Sigmoid colon (tissue), 7 donors: ENCODE data around the gene DPCD. TPM values are rescaled to one million over a fixed set of nuclear protein-coding genes. Genes with fewer than 3 reads are reported as not detected.

ENCODE experiments used
- DNase-seq: peaks from one replicate; pipeline ENCODE4 v3.0.0-alpha.2; 2019
- H3K27ac ChIP-seq, 4 donors: fragments of 200-600 bp; sonication (generic); one replicate each; pipeline ENCODE4 v1.5.1; 2016 to 2019; ENCODE audit warnings: mild to moderate bottlenecking in 1 of 4
- H3K27me3 ChIP-seq, 3 donors: fragments of 200-600 bp; sonication (generic); one replicate each; pipeline ENCODE4 v1.5.1; 2019; ENCODE audit warnings: mild to moderate bottlenecking in 1 of 3
- H3K36me3 ChIP-seq, 4 donors: fragments of 200-600 bp; sonication (generic); one replicate each; pipeline ENCODE4 v1.5.1; 2016 to 2019
- H3K4me1 ChIP-seq, 4 donors: fragments of 200-600 bp; sonication (generic); one replicate each; pipeline ENCODE4 v1.5.1; 2017 to 2019
- H3K4me3 ChIP-seq, 4 donors: fragments of 200-600 bp; sonication (generic); one replicate each; pipeline ENCODE4 v1.5.1; 2017 to 2019; ENCODE audit warnings: mild to moderate bottlenecking in 2 of 4, moderate library complexity in 1 of 4
- H3K9me3 ChIP-seq, 4 donors: fragments of 200-600 bp in 3 of 4; sonication (generic) in 3 of 4; one replicate each; pipeline versions ENCODE4 v1.5.1 to v1.6.1; 2013 to 2019
- EP300 ChIP-seq, 4 donors: sonication (generic); formaldehyde crosslinking; IDR thresholded peaks; one replicate each; pipeline ENCODE4 v1.6.1; 2017; ENCODE audit warnings: antibody characterized with exemption in 4 of 4
- POLR2A ChIP-seq, 2 donors: fragments of 450-650 bp; IDR thresholded peaks; one replicate each; pipeline ENCODE4 v1.6.1; 2016; ENCODE audit warnings: antibody characterized with exemption in 2 of 2, mild to moderate bottlenecking in 2 of 2, moderate library complexity in 2 of 2
- POLR2AphosphoS5 ChIP-seq, 4 donors: sonication (generic); formaldehyde crosslinking; IDR thresholded peaks; one replicate each; pipeline ENCODE4 v1.6.1; 2017; ENCODE audit warnings: antibody characterized with exemption in 4 of 4
- WGBS, 2 donors: extraction: QIAGEN DNeasy Blood & Tissue Kit; methylation state at CpG; one replicate each; pipeline ENCODE4 v1.1.7; 2013; 5-methylcytosine and 5-hydroxymethylcytosine counted together
- intact Hi-C: fragments of 100-400 bp; cut with DNase I; formaldehyde crosslinking; loops from one replicate; pipeline ENCODE4 v1.15.1; 2023
- polyA plus RNA-seq, 3 donors: library from polyadenylated mRNA; stranded (reverse); fragments of 200-250 nt; gene quantifications; one replicate each; pipeline ENCODE4 v1.2.3, GENCODE V29; 2013
- total RNA-seq, 4 donors: library from RNA; depleted of rRNA; stranded (reverse); fragments of >200 nt; gene quantifications; one replicate each; pipeline ENCODE4 v1.1.0, GENCODE V29; 2016
- TF ChIP-seq, protein P1 (sequence below), 4 experiments: fragments of 450-650 bp in 3 of 4; fragments of 200-600 bp in 1 of 4; IDR thresholded peaks; one replicate each; pipeline ENCODE4 v1.5.1; 2016 to 2019; ENCODE audit warnings: antibody characterized with exemption in 4 of 4, mild to moderate bottlenecking in 3 of 4, moderate library complexity in 2 of 4
- donor health status: healthy with polysubstance abuse.
- donor health status: Bipolar disorder and iron deficiency.
- donor health status: healthy.

DPCD gene
- total and polyA plus RNA-seq, 7 donors = 13.2 to 80.2 (median 25.7) TPM

DNA sequence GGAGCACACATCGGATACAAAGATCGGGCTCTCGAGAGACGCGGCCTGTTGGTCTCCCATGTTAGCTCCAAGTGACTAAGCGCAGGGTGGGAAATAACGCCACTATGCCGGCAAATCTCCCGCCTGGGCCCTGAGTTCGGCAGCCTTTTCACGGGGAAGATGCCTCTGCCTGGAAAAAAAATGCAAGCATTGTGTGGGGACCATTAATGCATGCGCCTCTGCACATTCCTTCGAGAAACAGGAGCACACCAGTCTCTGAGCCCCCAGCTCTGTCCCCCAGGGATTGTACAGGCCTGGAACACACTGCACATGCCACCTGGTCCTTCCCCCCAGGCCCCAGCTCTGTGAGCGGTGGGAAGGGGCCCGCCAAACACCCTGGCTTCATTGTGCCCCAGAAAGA, 62.7 kb downstream of the DPCD start:
- Histone ChIP-seq H3K27ac (no peak overlapping the region), H3K4me1 (no peaks in the 10 kb centered on the region), H3K36me3 (peaks cover 0 to 46% (median 11%) of the 10 kb centered on the region in 4 donors), H3K9me3 (no peaks in the 10 kb centered on the region), H3K4me3 (no peak overlapping the region), H3K27me3 (no peaks in the 10 kb centered on the region)
- 93 to 97% methylated on average over 15 of the region's 15 CpGs for WGBS, 2 donors
- no peak for DNase-seq
- TF ChIP-seq POLR2A (IDR thresholded peaks at IDR 0.05) = no peak
- no peak for TF ChIP-seq EP300 (IDR thresholded peaks at IDR 0.05)
- no peak for TF ChIP-seq POLR2AphosphoS5 (IDR thresholded peaks at IDR 0.05)
- intact Hi-C loops = no loop called here

DNA sequence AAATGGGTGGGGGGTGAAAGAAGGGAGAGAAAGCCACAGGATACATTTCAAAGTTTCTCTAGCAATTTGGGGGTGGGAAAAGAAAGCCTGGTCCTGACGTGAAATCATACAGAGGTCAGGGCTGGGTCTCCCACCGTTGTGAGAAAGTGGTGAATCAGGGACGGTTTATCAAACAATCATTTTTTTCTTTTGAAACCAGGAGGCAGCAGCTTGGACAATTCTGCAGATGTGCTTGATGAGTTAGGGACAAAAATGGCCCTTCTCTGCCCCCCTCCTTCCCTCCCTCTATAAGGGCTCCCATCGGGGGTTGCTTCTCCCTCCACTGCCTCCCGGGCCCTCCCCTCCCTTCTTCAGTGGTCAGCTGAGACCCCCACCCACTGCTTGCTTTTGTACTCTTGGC, 63.2 kb downstream of the DPCD start:
- DNase-seq = no peak
- Histone ChIP-seq H3K27ac (no peak overlapping the region), H3K9me3 (no peaks in the 10 kb centered on the region), H3K27me3 (no peaks in the 10 kb centered on the region), H3K4me3 (no peak overlapping the region), H3K4me1 (no peaks in the 10 kb centered on the region), H3K36me3 (peaks cover 0 to 51% (median 11%) of the 10 kb centered on the region in 4 donors)
- 88 to 95% methylated on average over 5 of the region's 5 CpGs for WGBS, 2 donors
- TF ChIP-seq, protein P1, sequence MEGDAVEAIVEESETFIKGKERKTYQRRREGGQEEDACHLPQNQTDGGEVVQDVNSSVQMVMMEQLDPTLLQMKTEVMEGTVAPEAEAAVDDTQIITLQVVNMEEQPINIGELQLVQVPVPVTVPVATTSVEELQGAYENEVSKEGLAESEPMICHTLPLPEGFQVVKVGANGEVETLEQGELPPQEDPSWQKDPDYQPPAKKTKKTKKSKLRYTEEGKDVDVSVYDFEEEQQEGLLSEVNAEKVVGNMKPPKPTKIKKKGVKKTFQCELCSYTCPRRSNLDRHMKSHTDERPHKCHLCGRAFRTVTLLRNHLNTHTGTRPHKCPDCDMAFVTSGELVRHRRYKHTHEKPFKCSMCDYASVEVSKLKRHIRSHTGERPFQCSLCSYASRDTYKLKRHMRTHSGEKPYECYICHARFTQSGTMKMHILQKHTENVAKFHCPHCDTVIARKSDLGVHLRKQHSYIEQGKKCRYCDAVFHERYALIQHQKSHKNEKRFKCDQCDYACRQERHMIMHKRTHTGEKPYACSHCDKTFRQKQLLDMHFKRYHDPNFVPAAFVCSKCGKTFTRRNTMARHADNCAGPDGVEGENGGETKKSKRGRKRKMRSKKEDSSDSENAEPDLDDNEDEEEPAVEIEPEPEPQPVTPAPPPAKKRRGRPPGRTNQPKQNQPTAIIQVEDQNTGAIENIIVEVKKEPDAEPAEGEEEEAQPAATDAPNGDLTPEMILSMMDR (IDR thresholded peaks at IDR 0.05) = no peak
- TF ChIP-seq POLR2AphosphoS5 (IDR thresholded peaks at IDR 0.05) (no peak), POLR2A (IDR thresholded peaks at IDR 0.05) (no peak), EP300 (IDR thresholded peaks at IDR 0.05) (no peak)
- intact Hi-C loops = no loop called here

DNA sequence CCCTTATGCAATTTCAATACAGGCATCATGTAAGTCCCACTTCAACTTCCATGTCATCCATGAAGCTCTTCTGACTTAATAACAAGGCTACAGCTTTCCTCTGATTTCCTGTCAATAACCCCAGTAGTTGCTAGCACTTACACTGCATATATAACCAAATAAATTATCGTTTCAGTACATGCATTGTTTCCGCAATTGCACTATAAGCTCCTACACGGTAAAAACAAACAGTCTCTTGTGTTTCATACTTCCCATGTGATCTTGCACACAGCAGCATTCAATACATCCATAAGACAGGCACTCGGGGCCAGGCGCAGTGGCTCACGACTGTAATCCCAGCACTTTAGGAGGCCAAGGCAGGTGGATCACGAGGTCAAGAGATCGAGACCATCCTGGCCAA, 65.4 kb downstream of the DPCD start:
- Histone ChIP-seq H3K9me3 (no peaks in the 10 kb centered on the region), H3K4me1 (no peaks in the 10 kb centered on the region), H3K27ac (no peak overlapping the region), H3K36me3 (peaks cover 0 to 56% (median 9%) of the 10 kb centered on the region in 4 donors), H3K4me3 (no peak overlapping the region), H3K27me3 (no peaks in the 10 kb centered on the region)
- TF ChIP-seq, protein P1 (IDR thresholded peaks at IDR 0.05) = no peak
- TF ChIP-seq POLR2AphosphoS5 (IDR thresholded peaks at IDR 0.05) (no peak), POLR2A (IDR thresholded peaks at IDR 0.05) (no peak), EP300 (IDR thresholded peaks at IDR 0.05) (no peak)
- intact Hi-C loops = no loop called here
- WGBS, 2 donors = 89 to 92% methylated on average over 8 of the region's 8 CpGs
- DNase-seq = no peak

DNA sequence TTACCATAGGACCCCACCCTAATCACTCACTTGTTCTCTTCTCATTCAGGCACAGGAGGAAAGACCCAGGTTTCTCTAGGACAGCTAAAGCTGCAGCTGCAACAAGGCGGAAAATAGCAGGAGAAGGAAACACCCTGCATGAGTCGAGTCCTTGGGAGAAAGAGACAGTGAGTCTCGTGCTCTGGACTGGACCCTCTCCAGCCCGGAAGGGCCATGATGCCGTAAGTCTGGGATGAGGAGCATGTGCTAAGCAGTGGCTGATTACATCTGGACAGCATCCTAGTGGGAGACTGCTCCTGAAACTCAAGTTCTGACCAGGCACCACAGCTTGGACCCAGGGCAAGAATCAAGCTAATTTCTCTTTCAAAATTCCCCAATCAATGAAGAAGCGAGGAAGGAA, 67.4 kb downstream of the DPCD start:
- peak in 1 of 4 donors; percentile 31 for TF ChIP-seq POLR2AphosphoS5 (IDR thresholded peaks at IDR 0.05)
- TF ChIP-seq POLR2A (IDR thresholded peaks at IDR 0.05) = no peak
- DNase-seq = peak; percentile 84
- WGBS, 2 donors = 79 to 81% methylated on average over 6 of the region's 6 CpGs

DNA sequence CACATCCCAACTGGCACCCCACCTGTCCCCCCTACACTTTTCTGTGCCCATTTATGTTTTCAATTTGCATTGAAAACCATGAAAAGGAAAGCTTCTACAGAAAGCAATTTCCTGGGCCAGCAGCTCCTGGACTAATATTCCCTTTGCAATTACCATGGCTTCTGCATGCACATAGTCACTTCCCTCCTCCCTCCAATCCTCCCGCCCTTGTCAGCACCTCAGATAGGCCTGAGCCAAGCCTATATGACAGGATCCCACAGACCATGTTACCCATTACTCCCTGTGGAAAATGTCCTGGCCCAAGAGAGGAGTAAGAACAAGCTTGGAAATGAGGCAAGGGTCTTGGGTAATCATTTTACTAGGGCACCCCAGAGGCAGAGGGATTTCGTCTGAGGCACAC, 68.8 kb downstream of the DPCD start:
- WGBS, 2 donors = 96% methylated on average over 2 of the region's 2 CpGs
- TF ChIP-seq POLR2A (IDR thresholded peaks at IDR 0.05) = no peak
- TF ChIP-seq, protein P1 (IDR thresholded peaks at IDR 0.05) = no peak
- TF ChIP-seq EP300 (IDR thresholded peaks at IDR 0.05) = no peak
- TF ChIP-seq POLR2AphosphoS5 (IDR thresholded peaks at IDR 0.05) = no peak
- H3K27me3 ChIP-seq = no peaks in the 10 kb centered on the region
- no peak overlapping the region for H3K4me3 ChIP-seq
- no peak overlapping the region for H3K27ac ChIP-seq
- peaks cover 0 to 73% (median 12%) of the 10 kb centered on the region in 4 donors for H3K36me3 ChIP-seq
- DNase-seq = no peak
- H3K4me1 ChIP-seq = no peaks in the 10 kb centered on the region
- intact Hi-C loops = no loop called here
- H3K9me3 ChIP-seq = no peaks in the 10 kb centered on the region

More for the DNA sequence above, 67.4 kb downstream of the DPCD start:
- Histone ChIP-seq H3K4me1 (no peaks in the 10 kb centered on the region), H3K9me3 (no peaks in the 10 kb centered on the region), H3K27me3 (no peaks in the 10 kb centered on the region), H3K36me3 (peaks cover 0 to 67% (median 11%) of the 10 kb centered on the region in 4 donors), H3K27ac (no peak overlapping the region), H3K4me3 (no peak overlapping the region)
- intact Hi-C loops = no loop called here

DNA sequence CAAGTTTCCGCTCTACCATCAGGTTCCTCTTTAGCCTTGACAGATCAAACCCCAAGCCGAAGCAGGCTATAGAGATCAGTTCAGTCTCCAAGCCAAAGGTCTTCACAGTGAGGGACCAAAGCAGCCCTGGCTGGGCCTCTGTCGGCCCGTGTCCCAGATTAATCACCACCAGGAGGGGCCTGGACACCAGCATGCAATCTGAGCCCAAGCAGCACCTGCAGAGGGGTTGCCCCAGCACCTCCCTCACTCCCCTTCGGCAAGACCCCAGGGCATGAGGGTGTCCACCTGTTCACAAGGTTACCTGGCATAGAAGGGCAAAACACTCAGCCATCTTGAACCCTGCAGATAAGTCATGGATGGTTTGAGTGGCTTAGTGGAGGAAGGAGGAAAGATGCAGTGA, 70.9 kb downstream of the DPCD start:
- Histone ChIP-seq H3K4me3 (no peak overlapping the region), H3K4me1 (no peaks in the 10 kb centered on the region), H3K9me3 (no peaks in the 10 kb centered on the region), H3K27ac (no peak overlapping the region), H3K27me3 (no peaks in the 10 kb centered on the region), H3K36me3 (peaks cover 0 to 89% (median 17%) of the 10 kb centered on the region in 4 donors)
- TF ChIP-seq, protein P1 (IDR thresholded peaks at IDR 0.05) = no peak
- TF ChIP-seq EP300 (IDR thresholded peaks at IDR 0.05) (no peak), POLR2A (IDR thresholded peaks at IDR 0.05) (no peak), POLR2AphosphoS5 (IDR thresholded peaks at IDR 0.05) (no peak)
- no peak for DNase-seq
- 91 to 95% methylated on average over 5 of the region's 5 CpGs for WGBS, 2 donors
- intact Hi-C loops = no loop called here
